ENCODE results near the gene CACNA2D3.

DNA sequence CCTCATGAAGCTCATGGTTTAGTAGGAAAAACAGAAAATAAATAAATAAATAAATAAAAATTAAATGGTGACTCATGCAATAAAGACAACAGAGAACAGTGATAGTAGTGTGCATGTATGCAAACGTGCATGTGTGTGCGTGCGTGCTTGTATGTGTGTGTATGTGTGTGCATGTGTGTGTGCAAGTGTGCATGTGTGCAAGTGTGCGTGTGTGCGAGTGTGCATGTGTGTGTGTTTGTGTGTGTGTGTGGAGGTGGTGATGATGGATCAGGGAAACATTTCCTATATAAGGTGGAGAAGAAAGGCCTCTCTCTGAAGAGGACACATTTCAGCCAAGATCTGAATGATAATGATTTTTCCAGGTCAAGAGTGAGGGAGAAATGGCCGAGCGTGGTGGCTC, 47.2 kb downstream of the CACNA2D3 start:
- no peak for TF ChIP-seq EZH2 (IDR thresholded peaks at IDR 0.05; ENCODE audit: low read length)
- TF ChIP-seq, protein P1, sequence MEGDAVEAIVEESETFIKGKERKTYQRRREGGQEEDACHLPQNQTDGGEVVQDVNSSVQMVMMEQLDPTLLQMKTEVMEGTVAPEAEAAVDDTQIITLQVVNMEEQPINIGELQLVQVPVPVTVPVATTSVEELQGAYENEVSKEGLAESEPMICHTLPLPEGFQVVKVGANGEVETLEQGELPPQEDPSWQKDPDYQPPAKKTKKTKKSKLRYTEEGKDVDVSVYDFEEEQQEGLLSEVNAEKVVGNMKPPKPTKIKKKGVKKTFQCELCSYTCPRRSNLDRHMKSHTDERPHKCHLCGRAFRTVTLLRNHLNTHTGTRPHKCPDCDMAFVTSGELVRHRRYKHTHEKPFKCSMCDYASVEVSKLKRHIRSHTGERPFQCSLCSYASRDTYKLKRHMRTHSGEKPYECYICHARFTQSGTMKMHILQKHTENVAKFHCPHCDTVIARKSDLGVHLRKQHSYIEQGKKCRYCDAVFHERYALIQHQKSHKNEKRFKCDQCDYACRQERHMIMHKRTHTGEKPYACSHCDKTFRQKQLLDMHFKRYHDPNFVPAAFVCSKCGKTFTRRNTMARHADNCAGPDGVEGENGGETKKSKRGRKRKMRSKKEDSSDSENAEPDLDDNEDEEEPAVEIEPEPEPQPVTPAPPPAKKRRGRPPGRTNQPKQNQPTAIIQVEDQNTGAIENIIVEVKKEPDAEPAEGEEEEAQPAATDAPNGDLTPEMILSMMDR (optimal IDR thresholded peaks at IDR 0.05 in 1 of 3, IDR thresholded peaks at IDR 0.05 in 1 of 3, conservative IDR thresholded peaks at IDR 0.05 in 1 of 3; ENCODE audit: extremely low read depth in 1 of 3, insufficient read depth in 2 of 3, low read length in 3 of 3) = no peak
